Measurements from ENCODE around the gene CRYGC.

CRYGC gene

DNA sequence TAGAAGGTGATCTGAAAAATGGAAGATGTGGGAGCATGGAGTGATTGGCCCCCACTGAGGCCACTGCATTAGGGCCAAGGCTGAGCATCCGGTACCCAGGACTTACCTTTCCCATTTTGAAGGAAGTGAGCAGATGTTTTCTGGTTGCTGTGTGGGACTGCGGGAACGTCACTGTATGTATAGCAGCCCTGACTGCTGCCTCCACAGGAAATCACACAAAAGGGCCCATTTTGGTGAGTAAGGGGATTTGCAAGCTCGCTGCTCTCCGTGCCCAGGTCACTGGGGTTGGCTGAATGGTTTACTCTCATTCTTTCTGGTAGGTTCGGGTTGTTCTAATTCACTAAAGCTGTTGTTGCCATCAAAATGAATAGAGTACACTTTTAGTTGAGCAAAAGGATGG is 16.4 kb upstream of the CRYGC start, which contains the start of gene CRYGB:
Gene CRYGB (minus strand): TSS at position 153 of the 400 bp plus-strand sequence. CDS start 38 bp downstream, at position 115.
- no peak for TF ChIP-seq RAD21 (IDR thresholded peaks at IDR 0.05; ENCODE audit: low read depth)
- no peak for TF ChIP-seq FOXM1 (IDR thresholded peaks at IDR 0.05; ENCODE audit: borderline replicate concordance, low read depth)
- TF ChIP-seq ZBTB7A (IDR thresholded peaks at IDR 0.05; ENCODE audit: low read depth) = no peak
- no peak for TF ChIP-seq CREB1 (IDR thresholded peaks at IDR 0.05; ENCODE audit: low read depth)
- TF ChIP-seq CEBPB (IDR thresholded peaks at IDR 0.05) = no peak
- TF ChIP-seq, protein P1, sequence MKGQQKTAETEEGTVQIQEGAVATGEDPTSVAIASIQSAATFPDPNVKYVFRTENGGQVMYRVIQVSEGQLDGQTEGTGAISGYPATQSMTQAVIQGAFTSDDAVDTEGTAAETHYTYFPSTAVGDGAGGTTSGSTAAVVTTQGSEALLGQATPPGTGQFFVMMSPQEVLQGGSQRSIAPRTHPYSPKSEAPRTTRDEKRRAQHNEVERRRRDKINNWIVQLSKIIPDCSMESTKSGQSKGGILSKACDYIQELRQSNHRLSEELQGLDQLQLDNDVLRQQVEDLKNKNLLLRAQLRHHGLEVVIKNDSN (IDR thresholded peaks at IDR 0.05) = no peak
- TF ChIP-seq, protein P2, sequence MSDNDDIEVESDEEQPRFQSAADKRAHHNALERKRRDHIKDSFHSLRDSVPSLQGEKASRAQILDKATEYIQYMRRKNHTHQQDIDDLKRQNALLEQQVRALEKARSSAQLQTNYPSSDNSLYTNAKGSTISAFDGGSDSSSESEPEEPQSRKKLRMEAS (IDR thresholded peaks at IDR 0.05) = no peak
- TF ChIP-seq NFIC (IDR thresholded peaks at IDR 0.05) = no peak
- no peak for TF ChIP-seq EGR1 (IDR thresholded peaks at IDR 0.05)
- TF ChIP-seq TCF12 (IDR thresholded peaks at IDR 0.05; ENCODE audit: low read depth) = no peak
- TF ChIP-seq, protein P3, sequence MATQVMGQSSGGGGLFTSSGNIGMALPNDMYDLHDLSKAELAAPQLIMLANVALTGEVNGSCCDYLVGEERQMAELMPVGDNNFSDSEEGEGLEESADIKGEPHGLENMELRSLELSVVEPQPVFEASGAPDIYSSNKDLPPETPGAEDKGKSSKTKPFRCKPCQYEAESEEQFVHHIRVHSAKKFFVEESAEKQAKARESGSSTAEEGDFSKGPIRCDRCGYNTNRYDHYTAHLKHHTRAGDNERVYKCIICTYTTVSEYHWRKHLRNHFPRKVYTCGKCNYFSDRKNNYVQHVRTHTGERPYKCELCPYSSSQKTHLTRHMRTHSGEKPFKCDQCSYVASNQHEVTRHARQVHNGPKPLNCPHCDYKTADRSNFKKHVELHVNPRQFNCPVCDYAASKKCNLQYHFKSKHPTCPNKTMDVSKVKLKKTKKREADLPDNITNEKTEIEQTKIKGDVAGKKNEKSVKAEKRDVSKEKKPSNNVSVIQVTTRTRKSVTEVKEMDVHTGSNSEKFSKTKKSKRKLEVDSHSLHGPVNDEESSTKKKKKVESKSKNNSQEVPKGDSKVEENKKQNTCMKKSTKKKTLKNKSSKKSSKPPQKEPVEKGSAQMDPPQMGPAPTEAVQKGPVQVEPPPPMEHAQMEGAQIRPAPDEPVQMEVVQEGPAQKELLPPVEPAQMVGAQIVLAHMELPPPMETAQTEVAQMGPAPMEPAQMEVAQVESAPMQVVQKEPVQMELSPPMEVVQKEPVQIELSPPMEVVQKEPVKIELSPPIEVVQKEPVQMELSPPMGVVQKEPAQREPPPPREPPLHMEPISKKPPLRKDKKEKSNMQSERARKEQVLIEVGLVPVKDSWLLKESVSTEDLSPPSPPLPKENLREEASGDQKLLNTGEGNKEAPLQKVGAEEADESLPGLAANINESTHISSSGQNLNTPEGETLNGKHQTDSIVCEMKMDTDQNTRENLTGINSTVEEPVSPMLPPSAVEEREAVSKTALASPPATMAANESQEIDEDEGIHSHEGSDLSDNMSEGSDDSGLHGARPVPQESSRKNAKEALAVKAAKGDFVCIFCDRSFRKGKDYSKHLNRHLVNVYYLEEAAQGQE (IDR thresholded peaks at IDR 0.05; ENCODE audit: low read depth) = no peak
- no peak for TF ChIP-seq TAF1 (IDR thresholded peaks at IDR 0.05; ENCODE audit: low read depth)
- TF ChIP-seq YY1 (IDR thresholded peaks at IDR 0.05; ENCODE audit: low read depth) = no peak
- TF ChIP-seq EP300 (IDR thresholded peaks at IDR 0.05; ENCODE audit: borderline replicate concordance) = no peak
- TF ChIP-seq TEAD4 (IDR thresholded peaks at IDR 0.05) = no peak

DNA sequence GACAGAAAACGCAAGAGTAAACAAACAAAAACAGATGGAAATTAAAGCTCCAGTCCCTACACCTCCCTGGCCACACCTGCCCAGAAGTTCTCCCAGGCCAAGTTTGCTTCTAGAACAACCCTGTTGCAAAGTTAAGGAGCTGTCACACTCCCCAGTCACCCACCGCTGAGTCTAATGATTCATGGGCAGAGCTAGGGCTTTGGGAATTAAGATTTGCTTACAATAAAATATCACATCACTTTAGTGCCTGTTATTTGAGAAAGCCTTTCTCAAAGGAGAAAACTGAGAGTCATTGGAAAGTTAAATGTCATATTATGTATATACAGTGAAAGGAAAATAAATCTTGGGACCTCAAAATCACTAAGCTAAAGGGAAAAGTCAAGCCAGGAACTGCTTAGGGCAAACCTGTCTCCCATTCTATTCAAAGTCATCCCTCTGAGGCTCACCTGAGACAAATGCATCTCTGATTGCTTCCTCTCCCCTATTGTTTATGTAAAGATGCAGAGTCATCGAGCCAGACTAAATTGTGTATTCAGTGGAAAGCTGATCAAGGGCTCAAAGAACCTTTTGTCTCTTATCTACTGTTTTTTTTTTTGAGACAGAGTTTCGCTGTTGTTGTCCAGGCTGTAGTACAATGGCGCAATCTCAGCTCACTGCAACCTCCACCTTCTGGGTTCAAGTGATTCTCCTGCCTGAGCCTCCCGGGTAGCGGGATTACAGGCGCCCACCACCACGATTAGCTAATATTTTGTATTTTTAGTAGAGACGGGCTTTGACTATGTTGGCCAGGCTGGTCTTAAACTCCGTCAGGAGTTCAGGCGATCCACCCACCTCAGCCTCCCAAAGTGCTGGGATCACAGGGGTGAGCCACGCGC is 13.5 kb upstream of the CRYGC start:
- TF ChIP-seq NFIC (IDR thresholded peaks at IDR 0.05) (no peak), TAF1 (IDR thresholded peaks at IDR 0.05; ENCODE audit: low read depth) (no peak), TEAD4 (IDR thresholded peaks at IDR 0.05) (no peak), RAD21 (IDR thresholded peaks at IDR 0.05; ENCODE audit: low read depth) (no peak), YY1 (IDR thresholded peaks at IDR 0.05; ENCODE audit: low read depth) (no peak), CREB1 (IDR thresholded peaks at IDR 0.05; ENCODE audit: low read depth) (no peak), EP300 (IDR thresholded peaks at IDR 0.05; ENCODE audit: borderline replicate concordance) (no peak), TCF12 (IDR thresholded peaks at IDR 0.05; ENCODE audit: low read depth) (no peak), ZBTB7A (IDR thresholded peaks at IDR 0.05; ENCODE audit: low read depth) (no peak), FOXM1 (IDR thresholded peaks at IDR 0.05; ENCODE audit: borderline replicate concordance, low read depth) (no peak), EGR1 (IDR thresholded peaks at IDR 0.05) (no peak), CEBPB (IDR thresholded peaks at IDR 0.05) (no peak)
- TF ChIP-seq, protein P2 (IDR thresholded peaks at IDR 0.05) = no peak
- TF ChIP-seq, protein P1 (IDR thresholded peaks at IDR 0.05) = no peak
- TF ChIP-seq, protein P3 (IDR thresholded peaks at IDR 0.05; ENCODE audit: low read depth) = no peak

DNA sequence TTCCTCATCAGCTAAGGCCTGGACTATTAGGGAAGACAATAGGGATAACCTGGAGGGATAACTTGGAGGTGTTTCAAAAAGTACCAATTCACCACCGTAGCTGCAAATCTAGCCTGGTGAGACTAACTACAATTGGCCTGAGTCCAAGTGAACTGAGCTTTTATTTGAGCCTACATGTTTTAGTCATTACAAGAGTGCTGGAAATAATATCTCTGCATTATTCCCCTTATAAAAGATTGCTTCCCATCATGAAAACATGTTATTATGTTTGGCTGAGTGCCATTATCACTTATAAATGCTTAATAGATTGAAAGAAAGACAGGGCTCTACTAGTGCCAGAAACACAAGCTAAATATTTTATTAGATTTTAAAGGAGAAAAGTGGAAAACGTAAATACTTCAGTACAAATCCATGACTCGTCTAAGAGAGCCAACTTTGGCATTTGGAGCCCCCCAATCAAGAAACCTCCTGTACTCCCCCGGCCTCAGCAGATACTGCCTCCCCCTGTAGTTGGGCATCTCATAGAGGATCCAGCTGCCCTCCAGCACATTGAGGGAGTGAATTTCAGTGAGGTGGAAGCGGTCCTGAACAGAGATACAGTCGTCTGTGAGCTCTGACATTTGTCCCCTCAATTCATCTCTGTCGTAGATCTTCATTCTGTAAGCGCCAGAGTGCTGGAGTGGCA is 12.8 kb upstream of the CRYGC start:
- no peak for TF ChIP-seq EGR1 (IDR thresholded peaks at IDR 0.05)
- no peak for TF ChIP-seq TEAD4 (IDR thresholded peaks at IDR 0.05)
- TF ChIP-seq EP300 (IDR thresholded peaks at IDR 0.05; ENCODE audit: borderline replicate concordance) = no peak
- TF ChIP-seq NFIC (IDR thresholded peaks at IDR 0.05) = peak; percentile 47
- TF ChIP-seq CEBPB (IDR thresholded peaks at IDR 0.05) = no peak
- no peak for TF ChIP-seq FOXM1 (IDR thresholded peaks at IDR 0.05; ENCODE audit: borderline replicate concordance, low read depth)
- TF ChIP-seq, protein P2 (IDR thresholded peaks at IDR 0.05) = no peak
- TF ChIP-seq CREB1 (IDR thresholded peaks at IDR 0.05; ENCODE audit: low read depth) = no peak

DNA sequence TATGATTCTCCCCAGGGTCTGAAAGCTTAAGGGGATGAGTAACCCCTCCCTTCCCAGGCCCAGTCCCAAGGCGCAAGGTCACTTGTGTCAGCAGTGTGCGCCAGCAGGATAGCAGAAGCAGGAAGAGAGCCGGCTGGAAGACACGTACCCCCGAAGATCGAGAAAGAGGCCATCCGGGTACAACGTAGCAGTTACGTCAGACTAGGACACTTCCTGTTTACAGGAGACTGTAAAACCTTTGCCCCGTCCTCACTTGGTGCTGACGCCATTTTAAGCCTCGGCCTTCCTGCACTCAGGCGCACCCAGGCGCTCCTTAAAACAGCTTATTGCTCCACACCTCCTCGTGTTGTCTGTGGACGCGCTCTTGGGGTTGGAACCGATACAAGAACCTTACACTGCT is 9.8 kb upstream of the CRYGC start:
- TF ChIP-seq EGR1 (IDR thresholded peaks at IDR 0.05) = no peak
- TF ChIP-seq, protein P1 (IDR thresholded peaks at IDR 0.05) = no peak
- TF ChIP-seq, protein P3 (IDR thresholded peaks at IDR 0.05; ENCODE audit: low read depth) = no peak
- TF ChIP-seq EP300 (IDR thresholded peaks at IDR 0.05; ENCODE audit: borderline replicate concordance) = no peak
- TF ChIP-seq, protein P2 (IDR thresholded peaks at IDR 0.05) = no peak
- TF ChIP-seq TEAD4 (IDR thresholded peaks at IDR 0.05) = no peak
- TF ChIP-seq RAD21 (IDR thresholded peaks at IDR 0.05; ENCODE audit: low read depth) = no peak
- TF ChIP-seq YY1 (IDR thresholded peaks at IDR 0.05; ENCODE audit: low read depth) = no peak
- no peak for TF ChIP-seq CREB1 (IDR thresholded peaks at IDR 0.05; ENCODE audit: low read depth)
- no peak for TF ChIP-seq CEBPB (IDR thresholded peaks at IDR 0.05)
- no peak for TF ChIP-seq ZBTB7A (IDR thresholded peaks at IDR 0.05; ENCODE audit: low read depth)
- TF ChIP-seq FOXM1 (IDR thresholded peaks at IDR 0.05; ENCODE audit: borderline replicate concordance, low read depth) = no peak
- TF ChIP-seq NFIC (IDR thresholded peaks at IDR 0.05) = no peak
- TF ChIP-seq TAF1 (IDR thresholded peaks at IDR 0.05; ENCODE audit: low read depth) = no peak
- TF ChIP-seq TCF12 (IDR thresholded peaks at IDR 0.05; ENCODE audit: low read depth) = no peak
